CD4-positive, alpha-beta T cell (primary cell): Measurements from ENCODE around the gene PJVK. TPM values are rescaled to one million over a fixed set of nuclear protein-coding genes. Genes with fewer than 3 reads are reported as not detected.

Source experiments
- ATAC-seq: fragments of 200-7000 bp; cut with Tn5 transposase; one replicate; pipeline ENCODE4 v1.10.0; 2022; ENCODE audit warnings: mild to moderate bottlenecking; ENCODE audit not compliant: poor library complexity
- CTCF ChIA-PET: fragments of 350-600 bp; sonication (Branson Sonifier 250); formaldehyde crosslinking; loops from one replicate; lab custom pipeline; 2021; ENCODE audit warnings: antibody characterized with exemption, inconsistent platforms; lab: Charles Lee
- POLR2A ChIA-PET: fragments of 350-600 bp; sonication (Branson Sonifier 250); formaldehyde crosslinking; loops from one replicate; lab custom pipeline; 2021; ENCODE audit warnings: antibody characterized with exemption, inconsistent platforms; lab: Charles Lee
- DNase-seq, 14 experiments: peaks; one replicate each; pipeline ENCODE4 v3.0.0-alpha.2; 2013 to 2020; ENCODE audit warnings: mixed read lengths in 2 of 14
- H3K27ac ChIP-seq, 2 donors: one replicate each; pipeline versions ENCODE4 v1.5.1 to v1.7.0; 2013; ENCODE audit warnings: low read length in 2 of 2, low read depth in 1 of 2, mild to moderate bottlenecking in 1 of 2
- H3K27me3 ChIP-seq, 2 experiments: 1 replicate in 1 of 2; 2 replicates in 1 of 2; pipeline versions ENCODE4 v1.6.1 to v1.7.0; 2013; ENCODE audit warnings: low read length in 2 of 2, control low read depth in 1 of 2, mild to moderate bottlenecking in 1 of 2, moderate library complexity in 1 of 2; ENCODE audit not compliant: insufficient read depth in 2 of 2, control insufficient read depth in 1 of 2
- H3K36me3 ChIP-seq: one replicate; pipeline ENCODE4 v1.6.1; 2013; ENCODE audit warnings: low read length, control low read depth; ENCODE audit not compliant: insufficient read depth
- H3K4me1 ChIP-seq: one replicate; pipeline ENCODE4 v1.6.1; 2013; ENCODE audit warnings: low read length, control low read depth; ENCODE audit not compliant: insufficient read depth
- H3K4me3 ChIP-seq: one replicate; pipeline ENCODE4 v1.5.1; 2013; ENCODE audit warnings: mild to moderate bottlenecking, low read length, moderate library complexity
- H3K9me3 ChIP-seq, 2 experiments: 1 replicate in 1 of 2; 2 replicates in 1 of 2; pipeline versions ENCODE4 v1.6.1 to v1.7.0; 2013; ENCODE audit warnings: low read length in 2 of 2, mild to moderate bottlenecking in 2 of 2, control low read depth in 1 of 2, moderate library complexity in 1 of 2; ENCODE audit not compliant: control insufficient read depth in 1 of 2, insufficient read depth in 1 of 2
- H3K27ac Mint-ChIP-seq: one replicate; pipeline ENCODE4 v1.8.0; 2020; ENCODE audit warnings: mixed read lengths
- H3K27me3 Mint-ChIP-seq: one replicate; pipeline ENCODE4 v1.8.0; 2021; ENCODE audit warnings: mixed read lengths
- H3K36me3 Mint-ChIP-seq: one replicate; pipeline ENCODE4 v1.8.0; 2021; ENCODE audit warnings: low read depth, mixed read lengths
- H3K4me1 Mint-ChIP-seq: one replicate; pipeline ENCODE4 v1.8.0; 2021; ENCODE audit warnings: low read depth, mixed read lengths
- H3K4me3 Mint-ChIP-seq: one replicate; pipeline ENCODE4 v1.8.0; 2020; ENCODE audit warnings: mild to moderate bottlenecking, mixed read lengths
- H3K9me3 Mint-ChIP-seq: one replicate; pipeline ENCODE4 v1.8.0; 2020; ENCODE audit warnings: mixed read lengths
- intact Hi-C, 2 experiments: fragments of 100-400 bp; cut with DNase I in 1 of 2; cut with micrococcal nuclease in 1 of 2; formaldehyde crosslinking; loops; one replicate each; pipeline versions ENCODE4 v1.15.1 to v1.9.0; 2023 to 2025; cut with DNase I, micrococcal nuclease
- total RNA-seq, 174 experiments: library from RNA in 2 of 174; stranded (reverse) in 2 of 174; gene quantifications; one replicate each; pipeline ENCODE4 v1.2.3 and lab custom pipeline; 2021 to 2026
- TF ChIP-seq, protein P1 (sequence below): fragments of 200-600 bp; IDR thresholded peaks from one replicate; pipeline ENCODE4 v1.8.0; 2022; ENCODE audit warnings: antibody characterized with exemption, mild to moderate bottlenecking

Gene PJVK
- total RNA-seq, 2 experiments from 2014 or later, result 3.8 to 4.2 TPM

DNA sequence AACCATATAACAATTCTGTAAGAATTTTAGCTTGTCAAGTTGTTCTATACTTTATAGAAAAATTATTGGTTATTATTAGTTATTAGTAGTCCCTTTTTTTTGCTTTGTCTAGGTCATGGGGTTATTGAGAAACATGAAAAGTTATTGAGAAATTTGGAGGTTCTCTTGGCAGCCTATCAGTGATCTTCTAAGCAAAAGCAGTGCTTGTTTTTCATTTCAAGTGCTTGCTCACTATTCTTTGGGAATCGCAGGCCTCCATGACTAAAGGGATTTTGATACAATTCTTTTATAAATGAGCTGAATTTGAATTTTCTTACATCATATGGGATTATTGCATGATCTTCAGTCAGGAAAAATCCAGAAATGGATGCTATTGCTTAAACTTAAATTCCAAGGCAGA lies 54.9 kb downstream of the PJVK start:
- DNase-seq, result no peak
- ChIA-PET POLR2A (interaction anchor here (0.8 kb wide), 1 partner anchor 13 kb away, joined by 3 read pairs; no protein-coding TSS in a partner anchor), CTCF (interaction anchor here (0.7 kb wide), 1 partner anchor 9 kb away, joined by 3 read pairs; no protein-coding TSS in a partner anchor)
- no peak overlapping the region for H3K4me3 ChIP-seq
- Mint-ChIP-seq H3K36me3 (peaks cover 74% of the 10 kb centered on the region), H3K4me3 (no peak overlapping the region), H3K27ac (no peak overlapping the region), H3K27me3 (no peaks in the 10 kb centered on the region), H3K9me3 (no peaks in the 10 kb centered on the region), H3K4me1 (no peaks in the 10 kb centered on the region)
- no peaks in the 10 kb centered on the region for H3K9me3 ChIP-seq
- TF ChIP-seq, protein P1, sequence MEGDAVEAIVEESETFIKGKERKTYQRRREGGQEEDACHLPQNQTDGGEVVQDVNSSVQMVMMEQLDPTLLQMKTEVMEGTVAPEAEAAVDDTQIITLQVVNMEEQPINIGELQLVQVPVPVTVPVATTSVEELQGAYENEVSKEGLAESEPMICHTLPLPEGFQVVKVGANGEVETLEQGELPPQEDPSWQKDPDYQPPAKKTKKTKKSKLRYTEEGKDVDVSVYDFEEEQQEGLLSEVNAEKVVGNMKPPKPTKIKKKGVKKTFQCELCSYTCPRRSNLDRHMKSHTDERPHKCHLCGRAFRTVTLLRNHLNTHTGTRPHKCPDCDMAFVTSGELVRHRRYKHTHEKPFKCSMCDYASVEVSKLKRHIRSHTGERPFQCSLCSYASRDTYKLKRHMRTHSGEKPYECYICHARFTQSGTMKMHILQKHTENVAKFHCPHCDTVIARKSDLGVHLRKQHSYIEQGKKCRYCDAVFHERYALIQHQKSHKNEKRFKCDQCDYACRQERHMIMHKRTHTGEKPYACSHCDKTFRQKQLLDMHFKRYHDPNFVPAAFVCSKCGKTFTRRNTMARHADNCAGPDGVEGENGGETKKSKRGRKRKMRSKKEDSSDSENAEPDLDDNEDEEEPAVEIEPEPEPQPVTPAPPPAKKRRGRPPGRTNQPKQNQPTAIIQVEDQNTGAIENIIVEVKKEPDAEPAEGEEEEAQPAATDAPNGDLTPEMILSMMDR, result no peak
- no peaks in the 10 kb centered on the region for H3K4me1 ChIP-seq
- ATAC-seq, result no peak
- no peaks in the 10 kb centered on the region for H3K27me3 ChIP-seq
- intact Hi-C loops, result no loop called here
- H3K36me3 ChIP-seq, result peaks cover 51% of the 10 kb centered on the region
- H3K27ac ChIP-seq, result no peak overlapping the region

DNA sequence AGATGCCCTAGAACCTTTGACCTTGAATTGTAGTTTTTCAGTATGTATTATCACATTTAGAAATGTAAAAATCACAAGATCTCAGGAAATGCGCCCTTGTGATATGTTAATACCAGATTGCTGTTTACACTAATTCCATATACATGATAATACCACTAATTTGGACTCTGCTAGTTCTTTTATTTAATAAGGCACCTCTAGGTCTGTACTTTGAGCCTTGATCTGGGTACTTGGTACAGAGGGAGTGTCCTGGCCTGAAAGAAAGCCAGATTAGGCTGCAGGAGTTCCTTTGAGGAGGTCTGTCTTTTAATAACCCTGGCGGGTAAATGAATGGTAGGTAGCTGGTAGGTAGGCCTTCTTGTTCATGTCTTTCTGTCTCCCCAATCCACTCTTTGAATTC lies 55.3 kb downstream of the PJVK start:
- DNase-seq, result no peak
- no peak overlapping the region for H3K4me3 Mint-ChIP-seq
- POLR2A ChIA-PET, result interaction anchor here (0.8 kb wide), 1 partner anchor 14 kb away, joined by 3 read pairs; no protein-coding TSS in a partner anchor
- TF ChIP-seq, protein P1, result no peak
- intact Hi-C loops, result no loop called here
- H3K4me3 ChIP-seq, result no peak overlapping the region
- H3K27me3 Mint-ChIP-seq, result no peaks in the 10 kb centered on the region
- no peaks in the 10 kb centered on the region for H3K27me3 ChIP-seq
- no peaks in the 10 kb centered on the region for H3K4me1 ChIP-seq
- no peaks in the 10 kb centered on the region for H3K9me3 Mint-ChIP-seq
- peaks cover 46% of the 10 kb centered on the region for H3K36me3 ChIP-seq
- no peak overlapping the region for H3K27ac ChIP-seq
- peaks cover 70% of the 10 kb centered on the region for H3K36me3 Mint-ChIP-seq
- H3K9me3 ChIP-seq, result no peaks in the 10 kb centered on the region
- H3K4me1 Mint-ChIP-seq, result no peaks in the 10 kb centered on the region
- H3K27ac Mint-ChIP-seq, result no peak overlapping the region
- CTCF ChIA-PET, result no interaction called here
- ATAC-seq, result no peak

DNA sequence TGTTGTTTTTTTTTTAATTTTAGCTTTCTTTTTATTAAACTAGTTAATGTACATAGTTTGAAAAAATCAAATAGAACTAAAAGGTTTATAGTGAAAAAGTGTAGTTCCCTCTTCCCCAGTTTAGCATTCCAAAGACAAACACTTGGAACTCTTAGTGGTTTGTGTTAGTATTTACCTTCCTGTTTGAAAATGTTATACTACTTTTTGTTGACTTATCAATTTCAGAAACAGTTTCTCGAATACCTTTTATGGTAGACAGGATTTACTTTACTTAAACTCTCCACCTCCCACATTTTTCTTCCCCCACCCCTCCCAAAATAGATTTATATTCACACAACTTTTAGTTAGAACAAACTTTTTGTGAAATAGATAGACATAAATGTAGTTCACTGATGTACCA lies 55.8 kb downstream of the PJVK start:
- Mint-ChIP-seq H3K4me1 (no peaks in the 10 kb centered on the region), H3K4me3 (no peak overlapping the region), H3K27ac (no peak overlapping the region), H3K36me3 (peaks cover 70% of the 10 kb centered on the region), H3K27me3 (no peaks in the 10 kb centered on the region), H3K9me3 (no peaks in the 10 kb centered on the region)
- TF ChIP-seq, protein P1, result no peak
- no peaks in the 10 kb centered on the region for H3K9me3 ChIP-seq
- H3K4me3 ChIP-seq, result no peak overlapping the region
- ChIA-PET CTCF (no interaction called here), POLR2A (no interaction called here)
- ATAC-seq, result no peak
- peaks cover 42% of the 10 kb centered on the region for H3K36me3 ChIP-seq
- intact Hi-C loops, result no loop called here
- H3K27me3 ChIP-seq, result no peaks in the 10 kb centered on the region
- no peak for DNase-seq
- no peaks in the 10 kb centered on the region for H3K4me1 ChIP-seq
- H3K27ac ChIP-seq, result no peak overlapping the region
